GM21825 (cell line): ENCODE measurements around the gene ANO10.
"Not testable (repeated sequence)": the region's sequence is repeated elsewhere in the genome, so short reads cannot be mapped to it uniquely, and the experiment has no call there.

ENCODE experiments used
- ATAC-seq: cut with Tn5 transposase; IDR thresholded peaks from one replicate; pipeline ENCODE4 v1.9.1; 2021; ENCODE audit warnings: mild to moderate bottlenecking, moderate library complexity; ENCODE audit not compliant: unreplicated experiment

Gene ANO10

DNA sequence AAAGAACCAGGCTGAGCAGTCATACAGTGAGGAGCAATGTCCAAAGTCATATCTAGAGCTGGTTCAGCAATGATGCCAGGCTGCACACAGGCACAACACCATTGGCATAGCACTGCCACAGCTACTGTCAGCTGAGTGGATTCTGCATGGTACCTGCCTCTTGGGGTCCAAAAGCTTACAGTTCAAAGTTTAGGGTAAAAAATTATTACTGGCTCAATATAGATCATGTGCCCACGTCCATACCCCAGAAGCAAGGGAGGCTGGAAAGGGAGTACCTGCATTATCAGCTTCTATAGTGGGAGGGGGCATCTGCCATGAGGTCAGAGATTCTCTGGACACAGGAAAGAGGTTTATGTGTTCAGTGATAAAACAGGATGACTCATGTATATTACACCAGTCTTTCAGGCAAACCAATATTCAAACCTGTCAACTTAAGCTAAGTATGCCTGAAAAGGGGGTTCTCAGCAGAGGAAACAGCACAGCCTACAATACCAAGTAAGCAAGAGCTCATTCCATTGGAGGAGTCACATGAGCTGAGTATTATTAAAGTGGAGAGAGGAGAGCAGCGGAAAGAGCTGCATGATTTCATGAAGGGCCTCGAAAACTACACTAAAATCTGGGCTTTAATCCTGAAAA lies 99.0 kb downstream of the ANO10 start:
- ATAC-seq = peak; percentile 15

DNA sequence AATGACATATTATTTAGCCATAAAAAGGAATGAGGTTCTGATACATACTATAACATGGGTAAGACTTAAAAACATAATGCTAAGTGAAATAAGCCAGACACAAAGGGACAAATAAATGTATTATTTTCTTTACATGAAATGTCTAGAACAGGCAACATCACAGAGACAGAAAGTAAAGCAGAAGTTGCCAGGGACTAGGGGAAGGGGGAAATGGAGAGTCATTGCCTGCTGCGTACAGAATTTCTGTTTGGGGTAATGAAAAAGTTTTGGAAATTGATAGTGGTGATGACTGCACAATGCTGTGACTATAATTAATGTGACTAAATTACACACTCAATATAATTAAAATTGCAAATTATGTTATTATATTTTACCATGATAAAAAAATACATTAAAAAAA lies 99.9 kb downstream of the ANO10 start:
- no peak for ATAC-seq

DNA sequence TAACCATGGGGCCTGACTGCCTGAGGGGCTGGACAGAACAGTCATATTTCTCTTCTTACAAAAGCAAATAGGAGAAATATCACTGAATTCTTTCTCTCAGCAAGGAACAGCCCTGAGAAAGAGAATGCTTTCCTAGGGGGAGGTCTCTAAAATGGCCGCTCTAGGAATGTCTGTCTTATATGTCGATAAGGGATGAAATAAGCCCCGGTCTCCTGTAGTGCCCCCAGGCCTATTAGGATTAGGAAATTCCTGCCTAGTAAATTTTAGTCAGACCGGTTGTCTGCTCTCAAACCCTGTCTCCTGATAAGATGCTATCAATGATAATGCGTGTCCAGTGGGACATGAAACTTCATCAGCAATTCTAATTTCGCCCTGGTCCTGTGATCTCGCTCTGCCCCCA lies 103.3 kb downstream of the ANO10 start:
- ATAC-seq = not testable (repeated sequence)

DNA sequence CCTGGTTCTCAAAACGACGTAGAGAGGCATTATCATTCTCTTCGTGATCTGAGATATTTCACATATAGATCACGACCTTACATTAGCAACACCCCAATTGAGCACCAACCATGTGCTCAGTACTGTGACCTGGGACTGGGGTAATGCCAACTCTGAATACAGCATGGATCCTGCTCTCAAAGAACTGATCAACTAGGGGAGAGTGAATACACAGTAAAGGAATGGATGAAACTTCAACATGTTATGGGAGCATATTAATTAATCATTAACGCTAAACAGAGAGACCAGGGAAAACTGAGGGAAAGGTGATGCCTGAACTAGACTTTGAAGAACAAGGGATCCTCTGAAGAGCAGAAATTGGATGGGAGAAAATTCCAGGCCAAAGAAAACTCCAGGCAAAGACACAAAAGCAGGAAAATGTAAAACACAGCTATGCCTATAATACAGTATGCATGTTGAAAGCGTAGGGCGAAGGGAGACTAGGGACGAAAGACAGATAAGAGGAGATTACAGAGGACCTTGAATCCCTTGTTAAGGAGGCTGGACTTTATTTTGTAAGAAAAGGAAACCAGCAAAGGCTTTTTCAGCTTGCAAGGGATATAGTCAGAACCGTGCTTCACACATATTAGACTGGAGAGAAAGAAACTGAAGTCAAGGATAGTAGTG lies 105.7 kb downstream of the ANO10 start:
- no peak for ATAC-seq

DNA sequence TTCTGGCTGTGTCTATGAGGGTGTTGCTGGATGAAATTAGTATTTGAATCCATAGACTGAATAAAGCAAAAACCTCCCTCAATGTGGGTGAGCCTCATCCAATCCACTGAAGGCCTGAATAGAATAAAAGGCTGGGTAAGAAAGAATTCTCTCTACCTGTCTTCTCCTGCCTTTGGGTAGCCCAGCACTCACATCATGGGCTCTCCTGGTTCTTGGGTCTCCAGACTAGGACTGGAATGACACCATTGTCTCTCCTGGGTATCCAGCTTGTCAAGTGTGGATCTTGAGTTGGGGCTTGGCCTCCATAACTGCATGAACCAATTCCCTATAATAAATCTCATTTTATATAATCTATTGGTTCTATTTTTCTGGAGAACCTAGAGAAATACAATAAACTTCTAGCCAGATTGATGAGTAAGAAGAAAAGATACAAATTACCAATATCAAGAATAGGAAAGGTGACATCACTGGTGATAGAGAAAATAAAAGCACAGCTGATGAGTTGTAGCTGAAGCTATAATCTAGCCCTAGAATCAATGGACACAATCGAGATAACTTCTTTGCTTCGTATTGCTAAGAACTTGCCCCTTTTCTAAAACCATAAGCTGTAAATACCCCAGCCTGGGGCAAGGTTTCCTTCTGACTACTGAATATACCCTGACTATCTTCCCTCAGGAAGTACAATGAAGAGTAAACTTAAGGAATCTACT lies 106.4 kb downstream of the ANO10 start:
- ATAC-seq = no peak

DNA sequence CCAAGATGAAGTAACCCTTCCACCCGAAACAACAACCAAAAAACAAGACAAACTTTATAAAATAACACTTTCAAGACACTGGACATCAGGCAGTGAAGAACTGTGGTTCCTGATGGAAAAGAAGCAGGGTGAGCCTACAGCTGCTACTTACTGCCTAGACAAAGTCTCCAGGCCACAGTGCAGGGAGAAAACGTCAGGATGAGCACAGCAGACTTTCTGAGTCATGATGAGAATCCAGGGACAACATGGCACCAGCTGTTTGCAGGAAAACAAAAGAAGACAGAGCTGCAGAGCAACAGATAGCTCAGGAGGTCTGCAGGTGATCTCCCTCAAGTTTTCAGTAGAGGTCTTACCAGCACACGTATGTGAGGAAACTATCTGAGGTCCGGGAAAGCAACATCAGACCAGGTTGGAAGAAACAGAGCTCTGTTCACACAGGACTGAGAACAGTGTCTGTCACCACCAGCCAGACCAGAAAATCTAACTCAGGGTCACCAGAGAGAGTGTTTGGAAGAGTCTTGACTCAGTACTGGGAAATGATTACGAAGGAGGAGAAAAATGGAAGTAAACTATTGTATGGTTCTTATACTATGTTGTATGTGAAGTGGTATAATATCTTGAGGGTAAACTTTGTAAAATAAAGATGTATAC lies 108.9 kb downstream of the ANO10 start:
- no peak for ATAC-seq

DNA sequence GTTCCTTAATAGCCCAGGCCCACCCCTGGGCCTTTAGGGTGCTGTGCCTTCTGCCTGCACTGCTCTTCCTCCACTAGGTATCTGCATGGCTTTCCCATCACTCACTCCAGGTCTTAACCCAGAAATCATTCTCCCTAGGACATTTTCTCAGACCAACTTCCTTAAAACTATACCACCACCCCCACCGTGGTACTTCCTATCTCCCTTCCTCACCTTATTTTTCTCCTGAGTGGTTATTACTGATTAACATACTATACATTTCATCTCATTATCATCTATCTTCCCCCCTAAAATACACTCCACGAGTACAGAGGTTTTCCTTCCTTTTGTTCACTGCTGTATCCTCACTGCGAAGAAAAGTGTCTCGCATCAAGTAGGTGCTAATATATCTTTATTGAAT lies 115.2 kb downstream of the ANO10 start:
- ATAC-seq = no peak

DNA sequence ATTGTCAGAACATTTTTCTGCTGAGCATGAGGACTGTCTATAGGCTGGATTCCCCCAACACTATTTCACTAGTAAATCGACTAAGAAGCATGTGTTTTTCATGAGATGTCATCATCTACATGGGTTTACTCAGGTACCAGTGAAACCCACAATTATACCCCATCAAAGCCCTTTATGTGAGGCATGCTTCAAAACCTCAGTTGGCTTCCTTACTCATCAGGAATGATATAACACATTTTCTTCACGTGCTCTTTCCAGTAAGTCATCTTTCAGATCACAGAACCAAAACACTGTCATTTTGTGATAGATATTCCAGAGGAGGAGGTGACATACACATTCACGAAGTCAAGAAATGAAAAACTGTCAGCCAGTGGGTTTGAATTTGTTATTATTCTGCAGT lies 116.5 kb downstream of the ANO10 start:
- ATAC-seq = no peak

DNA sequence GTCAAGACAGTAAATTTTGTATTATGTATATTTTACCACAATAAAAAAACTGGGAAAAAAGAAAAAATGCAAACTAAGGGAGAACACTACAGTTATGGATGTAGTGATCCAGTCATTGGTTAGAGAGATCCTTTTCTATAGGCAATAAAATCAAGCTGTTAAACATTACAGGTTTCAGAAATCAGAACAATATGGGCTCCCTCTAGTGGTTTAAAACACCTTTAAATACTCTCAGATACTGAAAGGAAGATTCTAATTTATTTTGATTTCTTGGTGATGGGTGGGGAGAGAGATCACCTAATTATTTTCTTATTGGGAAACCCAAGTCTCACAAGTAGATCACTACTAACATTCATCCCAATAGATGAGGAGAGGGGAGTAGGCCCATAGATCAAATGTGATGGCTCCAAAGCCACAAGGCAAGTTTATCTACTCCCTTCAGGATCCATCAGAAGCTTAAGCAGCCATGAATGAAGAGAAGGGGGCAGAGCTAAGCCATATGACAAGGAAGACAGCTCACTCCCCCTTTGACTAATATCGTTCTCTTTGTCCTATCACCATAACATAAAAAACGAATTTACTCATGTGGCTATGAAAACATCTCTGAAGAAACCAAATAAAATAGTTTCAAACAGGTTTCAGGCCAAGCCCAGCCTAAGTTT lies 118.6 kb downstream of the ANO10 start:
- ATAC-seq = no peak

DNA sequence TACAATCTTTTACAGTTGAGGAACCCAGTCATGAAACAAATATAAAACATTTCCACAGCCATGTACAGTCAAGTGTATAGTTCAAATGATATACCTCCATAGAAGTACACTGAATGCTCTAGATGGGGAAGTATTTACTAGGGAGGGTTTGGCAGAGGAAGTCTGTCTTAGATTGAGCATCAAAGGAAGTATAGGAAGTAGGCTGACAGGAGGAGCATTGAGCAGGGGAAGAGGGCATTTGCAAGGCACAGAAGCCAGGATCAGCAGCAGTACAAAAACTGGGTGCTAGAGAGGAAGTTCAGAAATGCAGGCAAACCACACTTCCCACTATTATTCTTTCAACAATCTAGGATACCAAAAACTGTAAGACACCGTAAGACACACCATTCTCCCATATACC lies 122.6 kb downstream of the ANO10 start:
- no peak for ATAC-seq

DNA sequence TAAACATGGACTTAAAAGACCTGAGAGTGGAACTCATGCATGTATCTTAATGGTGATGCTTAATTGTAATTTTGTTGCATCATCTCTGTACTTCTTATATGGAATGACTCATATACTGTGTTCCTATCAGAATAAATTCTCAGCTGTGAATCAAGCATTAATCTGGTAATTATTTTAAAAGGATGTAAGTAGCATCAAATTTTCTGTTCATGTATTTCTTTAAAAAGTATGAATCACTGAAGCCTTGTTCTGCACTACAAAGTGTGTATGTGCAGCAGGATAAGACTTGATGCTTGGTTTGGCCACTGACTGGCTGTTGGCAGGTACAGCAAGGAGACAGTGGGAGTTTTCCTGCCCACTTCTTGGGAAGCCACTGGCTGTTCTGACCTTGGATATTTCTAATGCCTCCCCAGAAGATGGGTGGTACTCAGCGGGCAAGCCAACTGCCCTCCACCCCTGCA lies 123.9 kb downstream of the ANO10 start:
- ATAC-seq = no peak

DNA sequence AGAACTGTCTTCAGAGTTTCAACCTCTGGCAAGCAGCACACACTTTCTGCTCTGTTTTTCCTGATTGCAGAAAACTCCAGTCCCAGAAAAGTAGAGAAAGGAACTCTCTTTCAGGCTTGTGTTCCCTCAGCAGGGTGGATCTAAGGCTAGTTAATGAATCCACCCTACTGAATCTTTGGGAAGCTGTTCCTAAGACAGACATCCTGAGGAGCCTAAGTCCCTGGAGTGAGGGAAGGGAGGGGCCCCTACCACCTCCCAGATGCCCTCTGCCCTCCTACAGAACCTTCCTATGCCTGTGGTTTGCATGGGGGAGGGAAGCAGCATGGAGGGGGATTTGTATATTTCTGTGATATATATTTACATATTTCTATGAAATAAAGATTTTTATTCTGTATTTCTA lies 124.4 kb downstream of the ANO10 start:
- no peak for ATAC-seq

DNA sequence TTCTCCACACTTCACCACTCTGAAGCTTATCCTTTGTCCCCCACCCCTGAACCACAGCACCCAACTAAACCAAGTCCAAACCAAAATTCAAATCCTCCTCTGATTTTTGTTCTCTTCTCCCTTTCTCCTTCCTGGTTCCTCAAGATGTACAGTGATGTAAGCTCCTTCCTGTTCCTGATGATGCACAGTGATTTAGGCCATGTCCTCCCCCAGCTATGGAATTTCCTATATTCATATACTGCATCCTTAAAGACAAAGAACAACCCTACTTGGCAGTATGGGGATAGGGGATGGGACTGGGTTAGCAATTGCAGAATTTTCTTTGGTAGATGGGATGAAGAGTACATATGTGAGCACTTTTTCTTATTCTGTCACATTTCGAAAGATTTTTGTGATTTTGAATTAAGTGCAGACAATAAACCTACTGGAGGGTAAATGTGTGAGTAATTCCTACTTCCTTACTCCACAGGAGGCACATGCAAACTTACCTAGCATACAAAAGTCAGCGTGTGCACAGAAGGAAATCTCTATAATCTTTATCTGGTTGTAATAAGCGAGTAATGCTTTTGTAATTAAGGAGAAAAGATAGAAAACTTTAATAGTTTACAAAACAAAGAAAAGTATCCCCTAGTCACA lies 125.0 kb downstream of the ANO10 start:
- no peak for ATAC-seq

DNA sequence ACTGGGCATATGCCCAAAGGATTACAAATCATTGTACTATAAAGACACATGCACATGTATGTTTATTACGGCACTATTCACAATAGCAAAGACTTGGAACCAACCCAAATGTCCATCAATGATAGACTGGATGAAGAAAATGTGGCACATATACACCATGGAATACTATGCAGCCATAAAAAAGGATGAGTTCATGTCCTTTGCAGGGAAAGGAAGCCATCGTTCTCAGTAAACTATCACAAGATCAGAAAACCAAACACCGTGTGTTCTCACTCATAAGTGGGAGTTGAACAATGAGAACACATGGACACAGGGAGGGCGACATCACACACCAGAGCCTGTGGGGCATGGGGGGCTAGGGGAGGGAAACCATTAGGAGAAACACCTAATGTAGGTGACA lies 128.9 kb downstream of the ANO10 start:
- not testable (repeated sequence) for ATAC-seq

DNA sequence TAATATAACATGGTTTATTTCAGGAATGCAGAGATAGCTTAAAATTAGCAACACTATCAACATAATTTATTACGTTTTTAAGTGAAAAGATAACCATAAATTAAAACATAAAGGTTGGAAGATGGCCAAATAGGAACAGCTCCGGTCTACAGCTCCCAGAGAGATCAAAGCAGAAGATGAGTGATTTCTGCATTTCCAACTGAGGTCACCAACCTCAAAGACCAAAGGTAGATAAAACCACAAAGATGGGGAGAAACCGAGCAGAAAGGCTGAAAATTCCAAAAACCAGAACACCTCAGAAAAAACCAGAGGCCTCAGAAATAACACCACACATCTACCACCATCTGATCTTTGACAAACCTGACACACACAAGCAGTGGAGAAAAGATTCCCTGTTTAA lies 130.0 kb downstream of the ANO10 start:
- not testable (repeated sequence) for ATAC-seq

DNA sequence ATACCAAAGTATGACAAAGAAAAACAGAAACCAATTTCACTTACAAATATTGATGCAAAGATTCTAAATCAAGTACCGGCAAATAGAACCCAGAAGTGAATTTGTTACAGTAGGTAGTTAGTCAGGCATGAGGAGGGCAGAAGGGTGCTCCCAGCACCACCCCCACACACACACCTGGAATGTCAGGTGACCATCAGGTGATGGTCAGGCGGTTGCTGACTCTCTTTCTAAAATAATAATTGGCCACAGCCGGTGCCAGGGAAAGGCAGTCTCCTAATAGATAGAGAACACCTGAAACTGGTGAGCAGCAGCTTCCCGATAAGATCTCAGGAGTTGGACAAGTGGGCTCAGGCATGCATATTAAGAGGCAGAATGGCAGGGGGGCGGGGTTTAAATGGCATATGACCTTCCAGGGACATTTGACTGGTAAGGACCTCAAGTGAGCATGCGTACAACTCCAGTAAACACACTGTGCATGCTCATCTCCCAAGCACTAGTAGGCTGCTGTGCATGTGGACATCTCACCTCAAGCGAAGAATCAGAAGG lies 131.1 kb downstream of the ANO10 start:
- no peak for ATAC-seq

DNA sequence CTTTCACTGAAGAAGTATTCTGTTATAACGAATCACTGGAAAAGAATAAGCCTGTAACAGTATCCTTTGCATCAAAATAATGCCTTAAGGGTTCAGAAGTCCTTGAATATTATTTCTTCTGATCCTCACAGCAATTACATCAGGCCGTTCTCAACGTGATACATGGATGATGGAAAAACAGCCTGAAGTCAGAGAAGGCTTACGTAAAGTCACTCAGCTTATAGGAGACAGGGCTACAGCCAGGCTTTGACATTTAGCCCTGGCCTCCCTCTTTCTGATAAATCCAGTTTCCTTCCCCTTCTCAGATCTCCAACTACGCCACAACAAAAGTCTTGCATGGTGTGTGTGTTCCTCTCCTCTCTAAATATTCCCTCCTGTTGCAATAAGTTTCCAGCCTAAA lies 131.9 kb downstream of the ANO10 start:
- no peak for ATAC-seq

DNA sequence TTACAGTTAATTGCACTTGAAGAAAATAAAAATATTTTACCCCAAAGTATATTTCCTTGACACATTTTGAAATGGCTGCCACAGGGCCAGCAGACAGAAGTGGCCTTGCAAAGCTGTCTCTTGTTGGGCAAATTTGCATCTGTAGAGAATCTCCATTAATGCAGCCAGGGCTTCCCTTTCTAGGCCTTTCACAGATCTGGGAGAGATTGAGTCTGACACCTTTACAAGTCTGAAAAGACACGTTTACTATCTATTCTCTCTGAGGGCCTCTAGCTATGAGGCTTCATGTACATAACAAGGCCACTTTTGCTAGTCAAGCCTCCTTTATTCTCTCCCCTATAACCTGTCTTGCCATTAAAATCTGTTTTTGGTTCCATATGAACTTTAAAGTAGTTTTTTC lies 135.9 kb downstream of the ANO10 start:
- no peak for ATAC-seq

DNA sequence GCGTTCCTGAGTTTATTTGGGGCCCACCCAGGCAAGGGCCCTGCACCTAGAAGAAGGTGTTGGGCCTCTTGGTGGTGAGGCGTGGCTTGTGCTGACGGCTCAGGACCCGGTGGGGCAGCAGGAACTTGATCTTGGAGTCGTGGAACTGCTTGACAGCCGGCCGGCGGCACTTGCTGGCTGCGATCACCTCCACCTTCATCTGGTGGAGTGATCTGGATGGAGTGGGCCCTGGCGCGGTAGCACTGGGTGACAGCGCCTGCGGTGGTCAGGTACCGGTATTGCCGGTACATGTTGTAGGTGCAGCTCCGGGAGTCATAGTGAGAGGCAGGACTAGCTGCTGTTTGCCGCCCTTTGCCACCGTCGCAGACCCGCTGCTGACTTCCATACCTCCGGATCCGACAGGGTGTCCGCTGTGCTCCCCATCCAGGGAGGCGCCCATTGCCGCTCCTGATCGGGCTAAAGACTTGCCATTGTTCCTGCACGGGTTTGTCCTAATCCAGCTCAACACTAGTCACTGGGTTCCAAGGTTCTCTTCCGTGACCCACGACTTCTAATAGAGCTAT lies 136.8 kb downstream of the ANO10 start:
- no peak for ATAC-seq

DNA sequence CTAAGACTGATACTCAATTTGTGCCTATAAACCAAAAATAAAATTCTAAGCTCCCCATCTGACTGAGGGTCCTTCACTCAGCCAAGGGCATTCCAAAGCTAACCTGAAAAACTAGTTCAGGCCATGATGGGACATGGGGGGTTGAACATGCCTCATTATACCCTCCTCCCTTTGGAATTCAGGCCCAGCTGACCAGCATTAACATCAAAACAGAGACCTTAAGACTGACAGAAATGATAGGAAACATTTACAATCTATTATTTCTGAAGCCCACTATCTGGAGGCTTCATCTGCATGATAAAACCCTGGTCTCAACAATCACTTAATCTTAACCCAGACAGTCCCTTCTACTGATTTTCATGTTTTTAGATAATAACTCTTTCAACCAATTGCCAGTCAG lies 140.4 kb downstream of the ANO10 start:
- no peak for ATAC-seq
